BE2C (cell line): ENCODE measurements around the gene CFAP69.
A peak's percentile ranks its signal among the peaks of the same experiment; 100 is the strongest.

Experiments
- DNase-seq: peaks from one replicate; pipeline ENCODE4 v3.0.0-alpha.2; 2020
- H3K27me3 ChIP-seq: fragments of 250-450 bp; sonication (Bioruptor Pico); 2 replicates; pipeline ENCODE4 v1.5.1; 2020; ENCODE audit warnings: mild to moderate bottlenecking
- H3K36me3 ChIP-seq: fragments of 250-450 bp; sonication (Bioruptor Pico); 2 replicates; pipeline ENCODE4 v1.5.1; 2020; ENCODE audit warnings: mild to moderate bottlenecking
- H3K4me1 ChIP-seq: fragments of 250-450 bp; sonication (Bioruptor Pico); 2 replicates; pipeline ENCODE4 v1.5.1; 2020
- H3K4me3 ChIP-seq: 2 replicates; pipeline ENCODE4 v1.5.1; 2011; ENCODE audit warnings: low read depth, low read length
- H3K9me3 ChIP-seq: fragments of 250-450 bp; sonication (Bioruptor Pico); 2 replicates; pipeline ENCODE4 v1.5.1; 2020
- CTCF ChIP-seq: IDR thresholded peaks from 2 replicates; pipeline ENCODE4 v1.5.1; 2012; ENCODE audit warnings: mild to moderate bottlenecking, low read depth, low read length

The CFAP69 gene

GRCh38 chr7:90238022-90238421 lies 7.0 kb upstream of the CFAP69 start:
- Histone ChIP-seq H3K4me1 (no peaks in the 10 kb centered on the region), H3K36me3 (no peaks in the 10 kb centered on the region), H3K4me3 (no peak overlapping the region), H3K9me3 (no peaks in the 10 kb centered on the region), H3K27me3 (no peaks in the 10 kb centered on the region; the same call in 1 of the 2 replicates)
- TF ChIP-seq CTCF = no peak
- DNase-seq = no peak

- no peak for TF ChIP-seq CTCF
- DNase-seq = no peak
- no peaks in the 10 kb centered on the region for H3K4me1 ChIP-seq
- no peaks in the 10 kb centered on the region; the same call in 1 of the 2 replicates for H3K27me3 ChIP-seq
- no peak overlapping the region for H3K4me3 ChIP-seq
- no peaks in the 10 kb centered on the region for H3K36me3 ChIP-seq
- no peaks in the 10 kb centered on the region for H3K9me3 ChIP-seq
Measured at GRCh38 chr7:90238583-90238982, 6.4 kb upstream of the CFAP69 start.

DNA sequence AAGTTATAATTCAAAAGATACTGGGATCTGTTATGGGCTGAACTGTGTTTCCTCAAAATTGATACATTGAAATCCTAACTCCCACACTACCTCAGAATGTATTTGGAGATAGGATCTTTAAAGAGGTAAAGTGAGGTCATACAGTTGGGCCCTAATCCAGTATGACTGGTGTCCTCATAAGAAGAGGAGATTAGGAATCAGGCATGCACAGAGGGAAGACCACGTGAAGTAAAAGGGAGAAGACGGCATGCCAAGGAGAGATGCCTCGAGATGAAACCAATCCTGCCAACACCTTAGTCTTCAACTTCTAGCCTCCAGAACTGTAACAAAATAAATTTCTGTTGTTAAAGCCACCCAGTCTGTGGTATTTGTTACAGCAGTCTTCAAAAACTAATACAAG lies 5.9 kb upstream of the CFAP69 start:
- DNase-seq = no peak
- H3K36me3 ChIP-seq = no peaks in the 10 kb centered on the region
- H3K9me3 ChIP-seq = no peaks in the 10 kb centered on the region
- no peaks in the 10 kb centered on the region for H3K4me1 ChIP-seq
- no peak for TF ChIP-seq CTCF
- no peak overlapping the region; the same call in 1 of the 2 replicates for H3K4me3 ChIP-seq
- H3K27me3 ChIP-seq = no peaks in the 10 kb centered on the region; the same call in 1 of the 2 replicates

GRCh38 chr7:90239625-90240228 lies 5.2 kb upstream of the CFAP69 start:
- Histone ChIP-seq H3K36me3 (no peaks in the 10 kb centered on the region), H3K9me3 (no peaks in the 10 kb centered on the region), H3K4me1 (no peaks in the 10 kb centered on the region), H3K4me3 (peak overlapping the region; percentile 37), H3K27me3 (no peaks in the 10 kb centered on the region; the same call in 1 of the 2 replicates)
- DNase-seq = no peak
- no peak for TF ChIP-seq CTCF

DNA sequence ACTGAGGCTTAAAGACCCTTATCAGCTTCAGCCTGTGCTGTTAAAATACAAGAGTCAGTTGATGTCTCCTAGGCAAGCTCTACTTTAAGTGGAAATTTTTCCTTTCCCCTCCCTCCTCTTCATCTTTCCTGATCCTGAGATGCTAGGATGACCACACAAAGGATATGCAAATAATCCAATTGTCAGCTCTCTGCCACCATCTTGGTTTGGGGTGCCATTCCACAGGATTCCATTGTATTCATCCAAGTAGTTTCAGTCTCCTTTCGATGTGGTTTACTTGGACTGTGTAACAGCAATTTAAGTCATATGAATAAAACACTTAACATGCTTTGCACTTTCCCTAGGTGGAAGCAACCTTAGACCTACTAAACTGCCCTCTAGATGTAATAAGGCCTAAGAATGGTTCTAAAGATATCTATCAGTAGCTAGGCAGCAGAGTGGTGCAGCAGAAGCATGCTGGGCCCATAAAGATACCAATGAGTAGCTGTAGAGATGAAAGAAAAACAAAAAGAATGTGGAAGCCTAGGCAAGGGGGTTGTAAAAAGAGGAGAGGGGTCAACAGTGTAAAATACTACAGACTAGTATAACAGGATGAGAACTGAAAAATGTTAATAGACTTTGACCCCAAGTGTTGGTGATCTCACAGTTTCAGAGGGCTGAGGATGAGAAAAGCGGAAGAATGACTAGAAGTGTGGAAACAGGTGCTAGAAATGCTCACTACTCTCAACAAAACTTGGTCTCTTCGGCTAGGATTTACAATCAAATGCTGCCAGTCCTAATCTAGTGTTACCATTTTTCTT lies 2.4 kb upstream of the CFAP69 start:
- Histone ChIP-seq H3K4me1 (no peaks in the 10 kb centered on the region), H3K4me3 (no peak overlapping the region), H3K27me3 (peaks cover 9% of the 10 kb centered on the region), H3K9me3 (no peaks in the 10 kb centered on the region), H3K36me3 (no peaks in the 10 kb centered on the region)
- TF ChIP-seq CTCF = no peak
- DNase-seq = no peak

GRCh38 chr7:90243556-90243955 lies 1.4 kb upstream of the CFAP69 start:
- no peak overlapping the region for H3K4me3 ChIP-seq

More at GRCh38 chr7:90243556-90243955, 1.4 kb upstream of the CFAP69 start:
- no peaks in the 10 kb centered on the region for H3K9me3 ChIP-seq
- DNase-seq = no peak
- no peak for TF ChIP-seq CTCF
- H3K27me3 ChIP-seq = peaks cover 9% of the 10 kb centered on the region
- no peaks in the 10 kb centered on the region for H3K4me1 ChIP-seq
- H3K36me3 ChIP-seq = no peaks in the 10 kb centered on the region
